K562 (cell line): ENCODE results near the gene KLK15. TPM values are rescaled to one million over a fixed set of nuclear protein-coding genes. Genes with fewer than 3 reads are reported as not detected.
A peak's percentile ranks its signal among the peaks of the same experiment; 100 is the strongest.

Source experiments
- DPF2 ChIP-seq: fragments of 450-650 bp; IDR thresholded peaks from 2 replicates; pipeline ENCODE4 v1.6.1; 2016
- ESRRA ChIP-seq: fragments of 450-650 bp; IDR thresholded peaks from 2 replicates; pipeline ENCODE4 v1.6.1; 2014; ENCODE audit warnings: low read depth, mild to moderate bottlenecking, moderate library complexity, borderline replicate concordance
- GTF2E2 ChIP-seq: fragments of 200-800 bp; sonication (Bioruptor generic); IDR thresholded peaks from 2 replicates; pipeline ENCODE4 v1.6.1; 2016; ENCODE audit warnings: missing genetic modification characterization, missing compliant biosample characterization
- PCBP1 ChIP-seq: fragments of 200-400 bp; formaldehyde crosslinking; IDR thresholded peaks from 2 replicates; pipeline ENCODE4 v1.6.1; 2018; ENCODE audit warnings: mild to moderate bottlenecking, low read depth, low read length; ENCODE audit not compliant: poor library complexity, severe bottlenecking
- POLR3A ChIP-seq: IDR thresholded peaks from 2 replicates; pipeline ENCODE4 v1.6.1; 2011; ENCODE audit warnings: borderline replicate concordance, mild to moderate bottlenecking, moderate library complexity; ENCODE audit not compliant: insufficient read length, insufficient read depth; ENCODE audit errors: extremely low read depth
- SREBF2 ChIP-seq: sonication (generic); formaldehyde crosslinking; IDR thresholded peaks from 2 replicates; pipeline ENCODE4 v1.4.0; 2020; ENCODE audit warnings: mild to moderate bottlenecking, missing genetic modification reagents
- U2AF2 ChIP-seq: fragments of 200-400 bp; formaldehyde crosslinking; optimal IDR thresholded peaks from 2 replicates; pipeline ENCODE3; 2017; ENCODE audit warnings: low read depth, mild to moderate bottlenecking, low read length
- ZFX ChIP-seq: sonication (generic); formaldehyde crosslinking; IDR thresholded peaks from 2 replicates; pipeline ENCODE4 v1.8.0; 2022; ENCODE audit warnings: mild to moderate bottlenecking, missing genetic modification reagents, moderate library complexity
- polyA plus RNA-seq, 8 experiments: library from polyadenylated mRNA; depleted of rRNA in 4 of 8; stranded (reverse) in 5 of 8; unstranded in 3 of 8; fragments of >200 nt; fragmentation: Nextera tagmentation in 2 of 8; fragmentation: Illumina TruSeq in 1 of 8; extraction: Ambion mirVana in 2 of 8; extraction: Trizol in 1 of 8; gene quantifications; 2 replicates each; pipeline versions ENCODE4 v1.2.1 to v1.2.3, GENCODE V29; 2011 to 2014; ENCODE audit warnings: inconsistent platforms in 1 of 8, missing spikeins in 1 of 8
- total RNA-seq, 7 experiments: library from RNA; depleted of rRNA in 6 of 7; stranded (reverse); fragments of >200 nt in 6 of 7; fragmentation: Illumina TruSeq in 2 of 7; extraction: Trizol in 2 of 7; gene quantifications; 2 replicates each; pipeline versions ENCODE4 v1.2.1 to v1.2.3, GENCODE V29; 2011 to 2021; ENCODE audit warnings: low replicate concordance in 1 of 7
- TF ChIP-seq, protein P1 (sequence below): fragments of 250-450 bp; sonication (Bioruptor Pico); IDR thresholded peaks from 2 replicates; pipeline ENCODE4 v1.5.0; 2021; ENCODE audit warnings: mild to moderate bottlenecking, borderline replicate concordance
- TF ChIP-seq, protein P2 (sequence below): sonication (generic); formaldehyde crosslinking; IDR thresholded peaks from 2 replicates; pipeline ENCODE4 v1.8.0; 2022; ENCODE audit warnings: missing genetic modification reagents, mild to moderate bottlenecking, borderline replicate concordance
- TF ChIP-seq, protein P3 (sequence below): fragments of 250-450 bp; sonication (Bioruptor Pico); IDR thresholded peaks from 2 replicates; pipeline ENCODE4 v1.8.0; 2022; ENCODE audit warnings: inconsistent platforms
- TF ChIP-seq, protein P4 (sequence below): fragments of 250-450 bp; sonication (Bioruptor Pico); IDR thresholded peaks from 2 replicates; pipeline ENCODE4 v1.5.1; 2021; ENCODE audit warnings: mild to moderate bottlenecking
- TF ChIP-seq, protein P5 (sequence below): IDR thresholded peaks from 2 replicates; pipeline ENCODE4 v1.6.1; 2014; ENCODE audit warnings: antibody characterized with exemption
- TF ChIP-seq, protein P6 (sequence below): fragments of 450-650 bp; IDR thresholded peaks from 2 replicates; pipeline ENCODE4 v1.6.1; 2016; ENCODE audit warnings: mild to moderate bottlenecking

The KLK15 gene
- total and polyA plus RNA-seq, 9 of the 15 experiments (the other 6 are each of a cell fraction or from before 2014, with no cell fraction given), result not detected

DNA sequence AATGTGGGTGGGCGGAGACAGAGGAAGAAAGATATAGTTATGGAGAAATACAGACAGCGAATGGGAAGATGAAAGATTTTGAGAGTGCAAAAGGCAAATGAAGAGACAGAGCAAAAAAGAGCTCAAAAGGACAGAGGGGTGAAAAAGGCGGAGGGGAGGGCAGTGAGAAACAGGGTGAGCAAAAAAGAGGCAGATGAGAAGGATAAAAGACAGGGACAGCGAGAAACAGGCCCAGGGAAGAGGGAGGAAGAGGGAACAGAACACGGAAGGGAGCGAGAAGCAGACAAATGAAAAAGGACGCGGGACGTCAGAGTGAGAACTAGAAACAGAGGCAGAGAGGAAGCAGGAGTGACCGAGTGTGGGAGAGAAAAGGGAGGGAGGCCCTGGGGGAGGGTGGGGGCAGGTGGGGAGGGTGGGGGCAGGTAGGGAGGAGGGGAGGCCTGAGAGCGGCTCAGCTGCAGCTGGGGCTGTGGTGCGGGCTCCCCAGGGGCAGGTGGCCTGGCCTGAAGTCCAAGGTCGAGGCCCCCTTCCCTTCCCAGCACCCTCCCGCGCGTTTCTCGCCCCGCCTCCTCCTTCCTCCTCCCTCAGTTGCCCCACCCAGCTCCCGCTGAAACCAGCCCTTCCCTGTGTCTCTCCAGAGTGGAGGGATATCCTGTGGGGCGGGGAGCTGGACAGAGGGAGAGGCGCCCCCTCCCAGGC, 12.7 kb downstream of the KLK15 start (continued):
- TF ChIP-seq, protein P1, sequence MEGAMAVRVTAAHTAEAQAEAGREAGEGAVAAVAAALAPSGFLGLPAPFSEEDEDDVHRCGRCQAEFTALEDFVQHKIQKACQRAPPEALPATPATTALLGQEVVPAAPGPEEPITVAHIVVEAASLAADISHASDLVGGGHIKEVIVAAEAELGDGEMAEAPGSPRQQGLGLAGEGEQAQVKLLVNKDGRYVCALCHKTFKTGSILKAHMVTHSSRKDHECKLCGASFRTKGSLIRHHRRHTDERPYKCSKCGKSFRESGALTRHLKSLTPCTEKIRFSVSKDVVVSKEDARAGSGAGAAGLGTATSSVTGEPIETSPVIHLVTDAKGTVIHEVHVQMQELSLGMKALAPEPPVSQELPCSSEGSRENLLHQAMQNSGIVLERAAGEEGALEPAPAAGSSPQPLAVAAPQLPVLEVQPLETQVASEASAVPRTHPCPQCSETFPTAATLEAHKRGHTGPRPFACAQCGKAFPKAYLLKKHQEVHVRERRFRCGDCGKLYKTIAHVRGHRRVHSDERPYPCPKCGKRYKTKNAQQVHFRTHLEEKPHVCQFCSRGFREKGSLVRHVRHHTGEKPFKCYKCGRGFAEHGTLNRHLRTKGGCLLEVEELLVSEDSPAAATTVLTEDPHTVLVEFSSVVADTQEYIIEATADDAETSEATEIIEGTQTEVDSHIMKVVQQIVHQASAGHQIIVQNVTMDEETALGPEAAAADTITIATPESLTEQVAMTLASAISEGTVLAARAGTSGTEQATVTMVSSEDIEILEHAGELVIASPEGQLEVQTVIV (CRISPR knock-in tag), result no peak
- TF ChIP-seq DPF2 (peak; percentile 60), PCBP1 (peak; percentile 52), ESRRA (peak; percentile 50; the same call in 1 of the 2 replicates), U2AF2 (no peak), POLR3A (no peak), GTF2E2 (tag) (no peak), ZFX (CRISPR knock-in tag) (peak; percentile 62), SREBF2 (CRISPR knock-in tag) (no peak)
- TF ChIP-seq, protein P2, sequence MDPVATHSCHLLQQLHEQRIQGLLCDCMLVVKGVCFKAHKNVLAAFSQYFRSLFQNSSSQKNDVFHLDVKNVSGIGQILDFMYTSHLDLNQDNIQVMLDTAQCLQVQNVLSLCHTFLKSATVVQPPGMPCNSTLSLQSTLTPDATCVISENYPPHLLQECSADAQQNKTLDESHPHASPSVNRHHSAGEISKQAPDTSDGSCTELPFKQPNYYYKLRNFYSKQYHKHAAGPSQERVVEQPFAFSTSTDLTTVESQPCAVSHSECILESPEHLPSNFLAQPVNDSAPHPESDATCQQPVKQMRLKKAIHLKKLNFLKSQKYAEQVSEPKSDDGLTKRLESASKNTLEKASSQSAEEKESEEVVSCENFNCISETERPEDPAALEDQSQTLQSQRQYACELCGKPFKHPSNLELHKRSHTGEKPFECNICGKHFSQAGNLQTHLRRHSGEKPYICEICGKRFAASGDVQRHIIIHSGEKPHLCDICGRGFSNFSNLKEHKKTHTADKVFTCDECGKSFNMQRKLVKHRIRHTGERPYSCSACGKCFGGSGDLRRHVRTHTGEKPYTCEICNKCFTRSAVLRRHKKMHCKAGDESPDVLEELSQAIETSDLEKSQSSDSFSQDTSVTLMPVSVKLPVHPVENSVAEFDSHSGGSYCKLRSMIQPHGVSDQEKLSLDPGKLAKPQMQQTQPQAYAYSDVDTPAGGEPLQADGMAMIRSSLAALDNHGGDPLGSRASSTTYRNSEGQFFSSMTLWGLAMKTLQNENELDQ (CRISPR knock-in tag), result no peak
- TF ChIP-seq, protein P3, sequence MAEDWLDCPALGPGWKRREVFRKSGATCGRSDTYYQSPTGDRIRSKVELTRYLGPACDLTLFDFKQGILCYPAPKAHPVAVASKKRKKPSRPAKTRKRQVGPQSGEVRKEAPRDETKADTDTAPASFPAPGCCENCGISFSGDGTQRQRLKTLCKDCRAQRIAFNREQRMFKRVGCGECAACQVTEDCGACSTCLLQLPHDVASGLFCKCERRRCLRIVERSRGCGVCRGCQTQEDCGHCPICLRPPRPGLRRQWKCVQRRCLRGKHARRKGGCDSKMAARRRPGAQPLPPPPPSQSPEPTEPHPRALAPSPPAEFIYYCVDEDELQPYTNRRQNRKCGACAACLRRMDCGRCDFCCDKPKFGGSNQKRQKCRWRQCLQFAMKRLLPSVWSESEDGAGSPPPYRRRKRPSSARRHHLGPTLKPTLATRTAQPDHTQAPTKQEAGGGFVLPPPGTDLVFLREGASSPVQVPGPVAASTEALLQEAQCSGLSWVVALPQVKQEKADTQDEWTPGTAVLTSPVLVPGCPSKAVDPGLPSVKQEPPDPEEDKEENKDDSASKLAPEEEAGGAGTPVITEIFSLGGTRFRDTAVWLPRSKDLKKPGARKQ, result no peak
- TF ChIP-seq, protein P4, sequence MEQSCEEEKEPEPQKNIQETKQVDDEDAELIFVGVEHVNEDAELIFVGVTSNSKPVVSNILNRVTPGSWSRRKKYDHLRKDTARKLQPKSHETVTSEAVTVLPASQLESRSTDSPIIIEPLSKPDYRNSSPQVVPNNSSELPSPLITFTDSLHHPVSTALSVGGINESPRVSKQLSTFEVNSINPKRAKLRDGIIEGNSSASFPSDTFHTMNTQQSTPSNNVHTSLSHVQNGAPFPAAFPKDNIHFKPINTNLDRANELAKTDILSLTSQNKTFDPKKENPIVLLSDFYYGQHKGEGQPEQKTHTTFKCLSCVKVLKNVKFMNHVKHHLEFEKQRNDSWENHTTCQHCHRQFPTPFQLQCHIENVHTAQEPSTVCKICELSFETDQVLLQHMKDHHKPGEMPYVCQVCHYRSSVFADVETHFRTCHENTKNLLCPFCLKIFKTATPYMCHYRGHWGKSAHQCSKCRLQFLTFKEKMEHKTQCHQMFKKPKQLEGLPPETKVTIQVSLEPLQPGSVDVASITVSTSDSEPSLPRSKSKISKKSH, result no peak
- TF ChIP-seq, protein P5, sequence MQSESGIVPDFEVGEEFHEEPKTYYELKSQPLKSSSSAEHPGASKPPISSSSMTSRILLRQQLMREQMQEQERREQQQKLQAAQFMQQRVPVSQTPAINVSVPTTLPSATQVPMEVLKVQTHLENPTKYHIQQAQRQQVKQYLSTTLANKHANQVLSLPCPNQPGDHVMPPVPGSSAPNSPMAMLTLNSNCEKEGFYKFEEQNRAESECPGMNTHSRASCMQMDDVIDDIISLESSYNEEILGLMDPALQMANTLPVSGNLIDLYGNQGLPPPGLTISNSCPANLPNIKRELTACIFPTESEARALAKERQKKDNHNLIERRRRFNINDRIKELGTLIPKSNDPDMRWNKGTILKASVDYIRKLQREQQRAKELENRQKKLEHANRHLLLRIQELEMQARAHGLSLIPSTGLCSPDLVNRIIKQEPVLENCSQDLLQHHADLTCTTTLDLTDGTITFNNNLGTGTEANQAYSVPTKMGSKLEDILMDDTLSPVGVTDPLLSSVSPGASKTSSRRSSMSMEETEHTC, result no peak
- TF ChIP-seq, protein P6, sequence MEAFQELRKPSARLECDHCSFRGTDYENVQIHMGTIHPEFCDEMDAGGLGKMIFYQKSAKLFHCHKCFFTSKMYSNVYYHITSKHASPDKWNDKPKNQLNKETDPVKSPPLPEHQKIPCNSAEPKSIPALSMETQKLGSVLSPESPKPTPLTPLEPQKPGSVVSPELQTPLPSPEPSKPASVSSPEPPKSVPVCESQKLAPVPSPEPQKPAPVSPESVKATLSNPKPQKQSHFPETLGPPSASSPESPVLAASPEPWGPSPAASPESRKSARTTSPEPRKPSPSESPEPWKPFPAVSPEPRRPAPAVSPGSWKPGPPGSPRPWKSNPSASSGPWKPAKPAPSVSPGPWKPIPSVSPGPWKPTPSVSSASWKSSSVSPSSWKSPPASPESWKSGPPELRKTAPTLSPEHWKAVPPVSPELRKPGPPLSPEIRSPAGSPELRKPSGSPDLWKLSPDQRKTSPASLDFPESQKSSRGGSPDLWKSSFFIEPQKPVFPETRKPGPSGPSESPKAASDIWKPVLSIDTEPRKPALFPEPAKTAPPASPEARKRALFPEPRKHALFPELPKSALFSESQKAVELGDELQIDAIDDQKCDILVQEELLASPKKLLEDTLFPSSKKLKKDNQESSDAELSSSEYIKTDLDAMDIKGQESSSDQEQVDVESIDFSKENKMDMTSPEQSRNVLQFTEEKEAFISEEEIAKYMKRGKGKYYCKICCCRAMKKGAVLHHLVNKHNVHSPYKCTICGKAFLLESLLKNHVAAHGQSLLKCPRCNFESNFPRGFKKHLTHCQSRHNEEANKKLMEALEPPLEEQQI, result no peak
